Uterus (tissue), 4 donors: ENCODE measurements around the gene TNPO1. TPM values are rescaled to one million over a fixed set of nuclear protein-coding genes. Genes with fewer than 3 reads are reported as not detected.

Experiments used
- DNase-seq, 2 donors: peaks; one replicate each; pipeline ENCODE4 v3.0.0-alpha.2; 2019 to 2020
- H3K27ac ChIP-seq, 2 donors: fragments of 200-600 bp; sonication (generic); 1 replicate in 1 of 2; 2 replicates in 1 of 2; pipeline ENCODE4 v1.5.1; 2016 to 2018
- H3K27me3 ChIP-seq, 2 donors: fragments of 200-600 bp; sonication (generic); one replicate each; pipeline ENCODE4 v1.5.1; 2018 to 2019; ENCODE audit warnings: control low read depth in 1 of 2
- H3K36me3 ChIP-seq, 2 donors: fragments of 200-600 bp; sonication (generic); one replicate each; pipeline ENCODE4 v1.5.1; 2019; ENCODE audit warnings: control low read depth in 1 of 2
- H3K4me1 ChIP-seq, 2 donors: fragments of 200-600 bp; sonication (generic); one replicate each; pipeline ENCODE4 v1.5.1; 2018 to 2019; ENCODE audit warnings: control low read depth in 1 of 2
- H3K4me3 ChIP-seq, 2 donors: fragments of 200-600 bp; sonication (generic); 1 replicate in 1 of 2; 2 replicates in 1 of 2; pipeline ENCODE4 v1.5.1; 2018 to 2019; ENCODE audit warnings: mild to moderate bottlenecking in 1 of 2
- H3K9me3 ChIP-seq, 2 donors: fragments of 200-600 bp; sonication (generic); one replicate each; pipeline ENCODE4 v1.5.1; 2019; ENCODE audit warnings: control low read depth in 1 of 2
- POLR2A ChIP-seq, 2 donors: fragments of 450-650 bp; IDR thresholded peaks; one replicate each; pipeline ENCODE4 v1.6.1; 2016; ENCODE audit warnings: antibody characterized with exemption in 2 of 2, mild to moderate bottlenecking in 1 of 2, moderate library complexity in 1 of 2
- intact Hi-C: fragments of 100-400 bp; cut with DNase I; formaldehyde crosslinking; loops from one replicate; pipeline ENCODE4 v1.15.1; 2023; ENCODE audit warnings: low total_unique reads
- microRNA-seq: library from miRNA; unstranded; fragments of <30 nt; microRNA quantifications from one replicate; pipeline ENCODE4, GENCODE V29; 2016; ENCODE audit warnings: borderline microRNAs expressed, borderline replicate concordance
- small RNA-seq: library from RNA; depleted of rRNA; stranded (forward); fragments of <200 nt; gene quantifications from one replicate; pipeline ENCODE3, GENCODE V24; 2016
- total RNA-seq, 4 donors: library from RNA; depleted of rRNA in 3 of 4; stranded (reverse); fragments of >200 nt in 3 of 4; gene quantifications; one replicate each; pipeline versions ENCODE4 v1.1.0 to v1.2.4, GENCODE V29; 2014 to 2023
- TF ChIP-seq, protein P1 (sequence below), 4 experiments: fragments of 200-600 bp in 2 of 4; fragments of 450-650 bp in 2 of 4; sonication (generic) in 2 of 4; IDR thresholded peaks; one replicate each; pipeline ENCODE4 v1.5.1; 2016 to 2019; ENCODE audit warnings: antibody characterized with exemption in 4 of 4, mild to moderate bottlenecking in 2 of 4, moderate library complexity in 1 of 4
- donor health status: DM: yes; HTN: yes; CAD: no.

TNPO1 gene
- total RNA-seq, 4 donors from 2014 or later: 78.2 to 209 (median 125) TPM

DNA sequence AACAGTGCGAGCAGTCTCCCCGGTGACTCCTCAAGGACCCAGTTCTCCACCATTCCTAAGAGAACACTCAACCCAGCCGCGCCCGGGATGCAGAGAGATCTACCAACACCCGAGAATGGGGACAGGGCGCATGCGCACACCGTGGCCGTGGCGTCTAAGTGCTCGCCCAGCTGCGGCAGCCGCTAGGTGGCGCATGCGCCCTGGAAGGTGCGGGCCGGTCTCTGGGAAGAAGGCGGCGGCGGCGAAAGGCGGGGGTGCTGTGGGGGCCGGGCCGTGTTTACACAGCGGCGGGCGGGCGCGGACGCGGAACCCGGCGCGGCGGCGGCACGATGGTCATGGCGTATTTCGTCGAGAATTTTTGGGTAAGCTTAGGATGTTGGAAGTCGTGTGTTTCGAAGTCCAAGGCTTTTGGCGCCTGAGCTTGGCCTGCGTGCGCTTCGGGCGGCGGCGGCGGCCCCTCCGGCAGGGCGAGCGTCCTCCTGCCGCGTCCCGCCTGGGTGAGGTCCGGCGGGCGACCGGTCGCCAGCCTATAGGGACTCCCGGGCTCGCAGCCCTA is 139.4 kb downstream of the TNPO1 start, which contains the start of gene FCHO2:
Gene FCHO2, plus strand, starts transcription at position 274 of the 556 bp plus-strand sequence. Its CDS starts 56 bp downstream, at position 330.
- Histone ChIP-seq H3K27me3 (no peaks in the 10 kb centered on the region), H3K4me3 (peak within 1 kb of the TSS; percentile 46 to 85), H3K4me1 (no peaks in the 10 kb centered on the region), H3K27ac (peak within 1 kb of the TSS; percentile 94 to 98), H3K36me3 (no peaks in the 10 kb centered on the region), H3K9me3 (no peaks in the 10 kb centered on the region)
- TF ChIP-seq, protein P1, sequence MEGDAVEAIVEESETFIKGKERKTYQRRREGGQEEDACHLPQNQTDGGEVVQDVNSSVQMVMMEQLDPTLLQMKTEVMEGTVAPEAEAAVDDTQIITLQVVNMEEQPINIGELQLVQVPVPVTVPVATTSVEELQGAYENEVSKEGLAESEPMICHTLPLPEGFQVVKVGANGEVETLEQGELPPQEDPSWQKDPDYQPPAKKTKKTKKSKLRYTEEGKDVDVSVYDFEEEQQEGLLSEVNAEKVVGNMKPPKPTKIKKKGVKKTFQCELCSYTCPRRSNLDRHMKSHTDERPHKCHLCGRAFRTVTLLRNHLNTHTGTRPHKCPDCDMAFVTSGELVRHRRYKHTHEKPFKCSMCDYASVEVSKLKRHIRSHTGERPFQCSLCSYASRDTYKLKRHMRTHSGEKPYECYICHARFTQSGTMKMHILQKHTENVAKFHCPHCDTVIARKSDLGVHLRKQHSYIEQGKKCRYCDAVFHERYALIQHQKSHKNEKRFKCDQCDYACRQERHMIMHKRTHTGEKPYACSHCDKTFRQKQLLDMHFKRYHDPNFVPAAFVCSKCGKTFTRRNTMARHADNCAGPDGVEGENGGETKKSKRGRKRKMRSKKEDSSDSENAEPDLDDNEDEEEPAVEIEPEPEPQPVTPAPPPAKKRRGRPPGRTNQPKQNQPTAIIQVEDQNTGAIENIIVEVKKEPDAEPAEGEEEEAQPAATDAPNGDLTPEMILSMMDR (IDR thresholded peaks at IDR 0.05): peak; percentile 81 to 96 (median 92)
- peak; percentile 78 to 83 for TF ChIP-seq POLR2A (IDR thresholded peaks at IDR 0.05)
- intact Hi-C loops: no loop called here
- DNase-seq: peak; percentile 98

DNA sequence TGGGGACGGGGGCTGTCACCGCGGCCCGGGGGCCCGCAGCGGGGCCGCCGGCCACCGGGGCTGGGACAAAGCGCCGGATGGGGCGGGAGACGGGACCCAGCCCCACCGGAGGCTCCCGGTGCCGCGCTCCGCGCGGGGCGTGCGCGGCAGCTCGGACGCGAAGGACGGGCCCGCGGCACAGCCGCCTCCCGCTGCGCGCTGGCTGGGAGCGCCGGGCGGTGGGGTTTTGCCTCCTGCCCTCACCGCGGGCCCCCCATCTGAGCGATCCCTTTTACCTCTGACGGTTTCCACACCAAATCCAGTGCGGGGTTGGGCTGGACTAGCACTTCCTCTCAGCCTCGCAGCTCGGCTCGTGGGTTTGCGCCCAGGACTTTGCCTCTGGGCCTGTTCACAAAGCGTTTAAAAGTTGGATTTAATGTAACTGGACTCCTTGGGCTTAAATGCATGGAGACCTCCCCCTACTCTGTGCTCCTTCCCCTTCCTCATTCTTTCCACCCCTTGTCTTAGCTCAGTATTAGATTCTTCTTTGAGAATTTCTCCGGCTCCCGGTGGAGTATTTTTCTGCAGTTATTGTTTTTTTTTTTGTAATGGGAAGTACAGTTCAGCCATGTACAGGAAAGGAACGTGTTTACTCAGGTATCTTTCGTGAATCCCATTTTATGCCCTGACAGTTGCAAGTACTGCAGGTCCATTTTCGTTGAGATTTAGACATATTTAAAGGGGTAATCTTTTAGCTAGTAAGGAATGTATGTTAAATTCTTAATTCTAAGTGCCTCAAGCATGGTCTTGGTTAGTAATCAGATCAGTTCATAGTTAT is 140.1 kb downstream of the TNPO1 start:
- peak; percentile 39 to 47 for DNase-seq
- H3K27ac ChIP-seq: peak overlapping the region; percentile 94 to 98
- no peaks in the 10 kb centered on the region for H3K9me3 ChIP-seq
- peak in 1 of 2 donors; percentile 16 for TF ChIP-seq POLR2A (IDR thresholded peaks at IDR 0.05)
- TF ChIP-seq, protein P1 (IDR thresholded peaks at IDR 0.05): no peak
- intact Hi-C loops: no loop called here
- no peaks in the 10 kb centered on the region for H3K27me3 ChIP-seq
- no peaks in the 10 kb centered on the region for H3K4me1 ChIP-seq
- H3K36me3 ChIP-seq: no peaks in the 10 kb centered on the region
- H3K4me3 ChIP-seq: peak overlapping the region; percentile 46 to 85

DNA sequence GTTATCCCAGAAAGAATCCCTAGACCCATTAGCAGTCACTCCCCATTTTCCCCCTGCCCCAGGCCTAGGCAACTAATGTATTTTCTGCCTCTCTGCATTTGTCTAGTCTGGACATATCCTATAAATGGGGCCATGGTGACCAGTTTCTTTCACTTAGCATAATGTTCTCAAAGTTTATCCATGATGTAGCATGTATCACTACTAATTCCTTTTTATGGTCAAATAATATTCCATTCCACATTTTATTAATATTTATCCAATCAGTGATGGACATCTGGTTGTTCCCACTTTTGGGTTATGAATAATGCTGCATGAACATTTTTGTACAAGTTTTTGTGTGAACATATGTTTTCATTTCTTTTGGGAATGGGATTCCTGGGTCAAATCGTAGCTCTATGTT is 140.9 kb downstream of the TNPO1 start:
- Histone ChIP-seq H3K27me3 (no peaks in the 10 kb centered on the region), H3K27ac (peak overlapping the region; percentile 94 to 98), H3K4me3 (peak overlapping the region; percentile 46 to 85), H3K36me3 (no peaks in the 10 kb centered on the region), H3K4me1 (no peaks in the 10 kb centered on the region), H3K9me3 (no peaks in the 10 kb centered on the region)
- TF ChIP-seq, protein P1 (IDR thresholded peaks at IDR 0.05): no peak
- TF ChIP-seq POLR2A (IDR thresholded peaks at IDR 0.05): no peak
- intact Hi-C loops: no loop called here
- DNase-seq: no peak

DNA sequence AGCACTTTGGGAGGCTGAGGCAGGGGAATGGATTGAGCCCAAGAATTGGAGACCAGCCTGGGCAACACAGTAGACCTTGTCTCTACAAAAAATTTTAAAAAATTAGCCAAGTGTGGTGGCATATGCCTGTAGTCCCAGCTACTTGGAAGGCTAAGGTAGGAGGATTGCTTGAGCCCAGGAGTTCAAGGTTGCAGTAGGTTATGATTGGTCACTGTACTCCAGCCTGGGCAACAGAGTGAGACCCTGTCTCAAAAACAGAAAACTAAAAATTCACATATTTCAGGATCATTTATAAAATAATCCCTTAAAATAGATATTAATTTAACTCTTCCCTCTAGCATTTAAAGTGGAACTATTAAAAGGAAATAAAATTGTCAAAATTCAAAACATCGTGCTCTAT is 142.8 kb downstream of the TNPO1 start:
- no peaks in the 10 kb centered on the region for H3K27me3 ChIP-seq
- H3K9me3 ChIP-seq: no peaks in the 10 kb centered on the region
- H3K4me3 ChIP-seq: no peak overlapping the region
- H3K4me1 ChIP-seq: no peaks in the 10 kb centered on the region
- no peak for DNase-seq
- no peak for TF ChIP-seq POLR2A (IDR thresholded peaks at IDR 0.05)
- TF ChIP-seq, protein P1 (IDR thresholded peaks at IDR 0.05): no peak
- no peaks in the 10 kb centered on the region for H3K36me3 ChIP-seq
- no peak overlapping the region for H3K27ac ChIP-seq
- intact Hi-C loops: no loop called here

Small RNAs within 50 kb of the gene (microRNA-seq; reads per million reads assigned to microRNA genes)
- not detected for gene MIR4804

Small RNAs within 50 kb of the gene (small RNA-seq; reads per million reads assigned to genes)
- not detected for gene MIR4804
- not detected for gene RF00019

Other genes with a start within 250 kb of the TNPO1 start
- 100 to 1,000 TPM in 1 of 4 donors, 10 to 100 TPM in 3; 26.8 to 141 (median 57.2) TPM for gene FCHO2, start 139.4 kb downstream of the TNPO1 start, total RNA-seq